ENCODE data around the gene BBS5. TPM values are rescaled to one million over a fixed set of nuclear protein-coding genes. Genes with fewer than 3 reads are reported as not detected.

The BBS5 gene
- total and polyA plus RNA-seq, 2 experiments from 2014 or later: 0.10 to 0.36 TPM

DNA sequence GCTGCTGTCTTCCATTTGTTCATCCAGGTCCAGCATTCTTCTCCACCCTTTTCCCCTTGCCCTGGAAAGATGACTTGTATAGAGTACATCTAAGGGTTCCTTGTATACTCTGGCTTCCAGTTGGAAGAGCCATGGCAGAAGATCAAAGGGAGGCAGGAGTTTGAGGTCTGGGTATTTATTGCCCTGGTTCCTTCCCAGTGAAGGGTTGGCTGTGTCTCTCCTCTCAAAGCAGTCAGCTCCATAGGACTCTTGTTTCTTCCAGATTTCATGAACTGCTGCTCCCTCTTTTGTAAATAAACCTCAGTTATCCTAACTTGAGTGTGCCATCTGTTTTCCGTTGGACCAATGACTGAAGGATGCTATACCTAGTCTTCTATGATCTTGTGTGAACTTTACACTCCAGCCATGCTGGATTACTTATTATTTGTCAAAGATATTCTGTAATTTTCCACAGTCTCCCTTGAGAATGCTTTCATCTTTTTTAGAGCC, 6.4 kb downstream of the BBS5 start (continued):
- no peak for TF ChIP-seq ZNF331 (CRISPR knock-in tag; IDR thresholded peaks at IDR 0.05; ENCODE audit: low read depth)
- TF ChIP-seq, protein P1, sequence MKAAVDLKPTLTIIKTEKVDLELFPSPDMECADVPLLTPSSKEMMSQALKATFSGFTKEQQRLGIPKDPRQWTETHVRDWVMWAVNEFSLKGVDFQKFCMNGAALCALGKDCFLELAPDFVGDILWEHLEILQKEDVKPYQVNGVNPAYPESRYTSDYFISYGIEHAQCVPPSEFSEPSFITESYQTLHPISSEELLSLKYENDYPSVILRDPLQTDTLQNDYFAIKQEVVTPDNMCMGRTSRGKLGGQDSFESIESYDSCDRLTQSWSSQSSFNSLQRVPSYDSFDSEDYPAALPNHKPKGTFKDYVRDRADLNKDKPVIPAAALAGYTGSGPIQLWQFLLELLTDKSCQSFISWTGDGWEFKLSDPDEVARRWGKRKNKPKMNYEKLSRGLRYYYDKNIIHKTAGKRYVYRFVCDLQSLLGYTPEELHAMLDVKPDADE (IDR thresholded peaks at IDR 0.05): no peak
- TF ChIP-seq CTCF (conservative IDR thresholded peaks at IDR 0.05; ENCODE audit: low read depth in 2 of 2): no peak
- TF ChIP-seq CREB1 (CRISPR knock-in tag; IDR thresholded peaks at IDR 0.05; ENCODE audit: low read depth): no peak

DNA sequence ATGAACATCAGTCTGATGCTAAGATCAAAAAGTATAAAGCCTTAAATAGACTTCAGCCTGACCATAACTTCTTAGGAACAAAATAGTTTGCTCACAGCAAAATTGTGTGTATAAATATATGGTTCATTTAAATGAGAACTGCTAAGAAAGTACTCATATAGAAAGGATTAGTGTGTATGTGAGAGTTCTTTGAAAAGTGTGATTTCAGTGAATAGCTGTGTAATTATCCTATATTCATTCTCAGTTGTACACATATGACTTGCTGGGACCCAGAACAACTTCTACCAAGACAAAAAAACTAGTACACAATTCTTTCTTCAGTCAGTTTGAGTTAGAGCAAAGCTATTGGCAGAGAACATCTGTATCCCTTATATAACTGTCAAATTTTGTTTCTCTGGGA, 7.2 kb downstream of the BBS5 start:
- no peaks in the 10 kb centered on the region for H4K20me1 ChIP-seq (replicated peaks; ENCODE audit: insufficient read depth)
- H3K4me2 ChIP-seq: no peak overlapping the region
- no peaks in the 10 kb centered on the region for H3K79me2 ChIP-seq (replicated peaks; ENCODE audit: insufficient read depth)
- ATAC-seq (no peak), DNase-seq (ENCODE audit: low spot score) (no peak)
- Mint-ChIP-seq H3K4me1 (no peaks in the 10 kb centered on the region), H3K27me3 (ENCODE audit: insufficient read depth, low read depth, poor library complexity) (peaks cover 5% of the 10 kb centered on the region), H3K27ac (no peak overlapping the region), H3K4me3 (no peak overlapping the region), H3K9me3 (peaks cover 4% of the 10 kb centered on the region; the same call in 1 of the 3 replicates), H3K36me3 (ENCODE audit: low read depth) (peaks cover 3% of the 10 kb centered on the region; the same call in 2 of the 3 replicates)
- no peak overlapping the region for H3K4me3 ChIP-seq
- H3K4me1 ChIP-seq (ENCODE audit: insufficient read depth): no peaks in the 10 kb centered on the region
- no peak overlapping the region for H2AFZ ChIP-seq
- H3K36me3 ChIP-seq (ENCODE audit: insufficient read depth): no peaks in the 10 kb centered on the region
- H3K27me3 ChIP-seq (ENCODE audit: insufficient read depth): peaks cover 19% of the 10 kb centered on the region
- no peak overlapping the region for H3K27ac ChIP-seq (ENCODE audit: low read depth)
- H3K9me2 ChIP-seq (ENCODE audit: insufficient read depth): no peaks in the 10 kb centered on the region
- no peaks in the 10 kb centered on the region for H3F3A ChIP-seq (replicated peaks; ENCODE audit: low read depth)
- TF ChIP-seq, protein P1 (IDR thresholded peaks at IDR 0.05): no peak
- TF ChIP-seq, protein P2, sequence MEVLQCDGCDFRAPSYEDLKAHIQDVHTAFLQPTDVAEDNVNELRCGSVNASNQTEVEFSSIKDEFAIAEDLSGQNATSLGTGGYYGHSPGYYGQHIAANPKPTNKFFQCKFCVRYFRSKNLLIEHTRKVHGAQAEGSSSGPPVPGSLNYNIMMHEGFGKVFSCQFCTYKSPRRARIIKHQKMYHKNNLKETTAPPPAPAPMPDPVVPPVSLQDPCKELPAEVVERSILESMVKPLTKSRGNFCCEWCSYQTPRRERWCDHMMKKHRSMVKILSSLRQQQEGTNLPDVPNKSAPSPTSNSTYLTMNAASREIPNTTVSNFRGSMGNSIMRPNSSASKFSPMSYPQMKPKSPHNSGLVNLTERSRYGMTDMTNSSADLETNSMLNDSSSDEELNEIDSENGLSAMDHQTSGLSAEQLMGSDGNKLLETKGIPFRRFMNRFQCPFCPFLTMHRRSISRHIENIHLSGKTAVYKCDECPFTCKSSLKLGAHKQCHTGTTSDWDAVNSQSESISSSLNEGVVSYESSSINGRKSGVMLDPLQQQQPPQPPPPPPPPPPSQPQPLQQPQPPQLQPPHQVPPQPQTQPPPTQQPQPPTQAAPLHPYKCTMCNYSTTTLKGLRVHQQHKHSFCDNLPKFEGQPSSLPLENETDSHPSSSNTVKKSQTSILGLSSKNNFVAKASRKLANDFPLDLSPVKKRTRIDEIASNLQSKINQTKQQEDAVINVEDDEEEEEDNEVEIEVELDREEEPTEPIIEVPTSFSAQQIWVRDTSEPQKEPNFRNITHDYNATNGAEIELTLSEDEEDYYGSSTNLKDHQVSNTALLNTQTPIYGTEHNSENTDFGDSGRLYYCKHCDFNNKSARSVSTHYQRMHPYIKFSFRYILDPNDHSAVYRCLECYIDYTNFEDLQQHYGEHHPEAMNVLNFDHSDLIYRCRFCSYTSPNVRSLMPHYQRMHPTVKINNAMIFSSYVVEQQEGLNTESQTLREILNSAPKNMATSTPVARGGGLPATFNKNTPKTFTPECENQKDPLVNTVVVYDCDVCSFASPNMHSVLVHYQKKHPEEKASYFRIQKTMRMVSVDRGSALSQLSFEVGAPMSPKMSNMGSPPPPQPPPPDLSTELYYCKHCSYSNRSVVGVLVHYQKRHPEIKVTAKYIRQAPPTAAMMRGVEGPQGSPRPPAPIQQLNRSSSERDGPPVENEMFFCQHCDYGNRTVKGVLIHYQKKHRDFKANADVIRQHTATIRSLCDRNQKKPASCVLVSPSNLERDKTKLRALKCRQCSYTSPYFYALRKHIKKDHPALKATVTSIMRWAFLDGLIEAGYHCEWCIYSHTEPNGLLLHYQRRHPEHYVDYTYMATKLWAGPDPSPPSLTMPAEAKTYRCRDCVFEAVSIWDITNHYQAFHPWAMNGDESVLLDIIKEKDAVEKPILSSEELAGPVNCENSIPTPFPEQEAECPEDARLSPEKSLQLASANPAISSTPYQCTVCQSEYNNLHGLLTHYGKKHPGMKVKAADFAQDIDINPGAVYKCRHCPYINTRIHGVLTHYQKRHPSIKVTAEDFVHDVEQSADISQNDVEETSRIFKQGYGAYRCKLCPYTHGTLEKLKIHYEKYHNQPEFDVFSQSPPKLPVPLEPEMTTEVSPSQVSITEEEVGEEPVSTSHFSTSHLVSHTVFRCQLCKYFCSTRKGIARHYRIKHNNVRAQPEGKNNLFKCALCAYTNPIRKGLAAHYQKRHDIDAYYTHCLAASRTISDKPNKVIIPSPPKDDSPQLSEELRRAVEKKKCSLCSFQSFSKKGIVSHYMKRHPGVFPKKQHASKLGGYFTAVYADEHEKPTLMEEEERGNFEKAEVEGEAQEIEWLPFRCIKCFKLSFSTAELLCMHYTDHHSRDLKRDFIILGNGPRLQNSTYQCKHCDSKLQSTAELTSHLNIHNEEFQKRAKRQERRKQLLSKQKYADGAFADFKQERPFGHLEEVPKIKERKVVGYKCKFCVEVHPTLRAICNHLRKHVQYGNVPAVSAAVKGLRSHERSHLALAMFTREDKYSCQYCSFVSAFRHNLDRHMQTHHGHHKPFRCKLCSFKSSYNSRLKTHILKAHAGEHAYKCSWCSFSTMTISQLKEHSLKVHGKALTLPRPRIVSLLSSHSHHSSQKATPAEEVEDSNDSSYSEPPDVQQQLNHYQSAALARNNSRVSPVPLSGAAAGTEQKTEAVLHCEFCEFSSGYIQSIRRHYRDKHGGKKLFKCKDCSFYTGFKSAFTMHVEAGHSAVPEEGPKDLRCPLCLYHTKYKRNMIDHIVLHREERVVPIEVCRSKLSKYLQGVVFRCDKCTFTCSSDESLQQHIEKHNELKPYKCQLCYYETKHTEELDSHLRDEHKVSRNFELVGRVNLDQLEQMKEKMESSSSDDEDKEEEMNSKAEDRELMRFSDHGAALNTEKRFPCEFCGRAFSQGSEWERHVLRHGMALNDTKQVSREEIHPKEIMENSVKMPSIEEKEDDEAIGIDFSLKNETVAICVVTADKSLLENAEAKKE (CRISPR knock-in tag; IDR thresholded peaks at IDR 0.05): no peak
- TF ChIP-seq STAT1 (IDR thresholded peaks at IDR 0.05; ENCODE audit: unreplicated experiment): no peak
- TF ChIP-seq JUNB (IDR thresholded peaks at IDR 0.05; ENCODE audit: unreplicated experiment): no peak
- no peak for TF ChIP-seq CTCF (conservative IDR thresholded peaks at IDR 0.05; ENCODE audit: low read depth in 2 of 2)
- no peak for TF ChIP-seq NANOG (IDR thresholded peaks at IDR 0.05; ENCODE audit: borderline replicate concordance)
- no peak for TF ChIP-seq POLR2AphosphoS5 (IDR thresholded peaks at IDR 0.05; ENCODE audit: low read depth)
- TF ChIP-seq ZNF114 (CRISPR knock-in tag; IDR thresholded peaks at IDR 0.05): no peak
- TF ChIP-seq EZH2phosphoT487 (IDR thresholded peaks at IDR 0.05; ENCODE audit: unreplicated experiment): no peak
- TF ChIP-seq CREB1 (CRISPR knock-in tag; IDR thresholded peaks at IDR 0.05; ENCODE audit: low read depth): no peak

Measured in GM23338 (cell line).